Liver (tissue), 9 donors: Measurements from ENCODE around the gene KRTAP5-2. TPM values are rescaled to one million over a fixed set of nuclear protein-coding genes. Genes with fewer than 3 reads are reported as not detected.

Experiments
- DNase-seq: peaks from one replicate; pipeline ENCODE4 v3.0.0-alpha.2; 2017; ENCODE audit warnings: low spot score
- H3K27ac ChIP-seq, 2 donors: one replicate each; pipeline ENCODE4 v1.7.0; 2013; ENCODE audit warnings: inconsistent platforms in 2 of 2, low read length in 2 of 2, control low read depth in 1 of 2, low read depth in 1 of 2, mild to moderate bottlenecking in 1 of 2
- H3K27me3 ChIP-seq, 4 donors: one replicate each; pipeline versions ENCODE4 v1.6.1 to v1.7.0; 2013; ENCODE audit warnings: low read length in 3 of 4, inconsistent platforms in 1 of 4, mild to moderate bottlenecking in 1 of 4, moderate library complexity in 1 of 4; ENCODE audit not compliant: control insufficient read depth in 4 of 4, insufficient read depth in 4 of 4
- H3K36me3 ChIP-seq, 4 donors: one replicate each; pipeline versions ENCODE4 v1.6.1 to v1.7.0; 2013; ENCODE audit warnings: low read length in 3 of 4, mild to moderate bottlenecking in 3 of 4, low read depth in 1 of 4, moderate library complexity in 1 of 4; ENCODE audit not compliant: control insufficient read depth in 4 of 4, insufficient read depth in 3 of 4
- H3K4me1 ChIP-seq, 4 donors: one replicate each; pipeline versions ENCODE4 v1.6.1 to v1.7.0; 2013; ENCODE audit warnings: low read length in 3 of 4, mild to moderate bottlenecking in 3 of 4, moderate library complexity in 1 of 4; ENCODE audit not compliant: control insufficient read depth in 4 of 4, insufficient read depth in 4 of 4
- H3K4me3 ChIP-seq, 3 donors: one replicate each; pipeline versions ENCODE4 v1.6.1 to v1.7.0; 2013; ENCODE audit warnings: low read length in 3 of 3, control low read depth in 1 of 3, low read depth in 1 of 3, mild to moderate bottlenecking in 1 of 3
- H3K9ac ChIP-seq, 2 donors: one replicate each; pipeline ENCODE4 v1.7.0; 2013; ENCODE audit warnings: low read length in 2 of 2, mild to moderate bottlenecking in 2 of 2, moderate library complexity in 2 of 2, control low read depth in 1 of 2, low read depth in 1 of 2
- H3K9me3 ChIP-seq, 4 donors: one replicate each; pipeline versions ENCODE4 v1.6.1 to v1.7.0; 2013; ENCODE audit warnings: low read length in 3 of 4; ENCODE audit not compliant: control insufficient read depth in 4 of 4
- ATF3 ChIP-seq: IDR thresholded peaks from 2 replicates; pipeline ENCODE4 v1.6.1; 2016; ENCODE audit warnings: antibody characterized with exemption
- CTCF ChIP-seq: fragments of 150-350 bp; IDR thresholded peaks from 2 replicates; pipeline ENCODE4 v1.5.1; 2017; ENCODE audit warnings: improper control_type of control experiment, low read depth, low read length; ENCODE audit not compliant: missing input control
- EGR1 ChIP-seq, 2 donors: IDR thresholded peaks; 2 replicates each; pipeline ENCODE4 v1.6.1; 2016 to 2018; ENCODE audit warnings: antibody characterized with exemption in 2 of 2, low read depth in 2 of 2
- FOXA1 ChIP-seq: IDR thresholded peaks from 2 replicates; pipeline ENCODE4 v1.6.1; 2016; ENCODE audit warnings: antibody characterized with exemption
- FOXA2 ChIP-seq: IDR thresholded peaks from 2 replicates; pipeline ENCODE4 v1.6.1; 2016; ENCODE audit warnings: antibody characterized with exemption
- HNF4A ChIP-seq, 2 donors: conservative IDR thresholded peaks; 2 replicates each; pipeline ENCODE4 v1.6.1; 2016; ENCODE audit warnings: antibody characterized with exemption in 2 of 2, mild to moderate bottlenecking in 2 of 2
- HNF4G ChIP-seq: IDR thresholded peaks from 2 replicates; pipeline ENCODE4 v1.6.1; 2016; ENCODE audit warnings: antibody characterized with exemption
- JUND ChIP-seq, 2 donors: IDR thresholded peaks; 2 replicates each; pipeline ENCODE4 v1.6.1; 2016; ENCODE audit warnings: antibody characterized with exemption in 2 of 2
- NR2F2 ChIP-seq: IDR thresholded peaks from 2 replicates; pipeline ENCODE4 v1.6.1; 2016; ENCODE audit warnings: antibody characterized with exemption
- RAD21 ChIP-seq, 2 donors: IDR thresholded peaks; 2 replicates each; pipeline ENCODE4 v1.6.1; 2016; ENCODE audit warnings: antibody characterized with exemption in 2 of 2, mild to moderate bottlenecking in 2 of 2
- REST ChIP-seq: IDR thresholded peaks from 2 replicates; pipeline ENCODE4 v1.6.1; 2016; ENCODE audit warnings: antibody characterized with exemption, mild to moderate bottlenecking
- RXRA ChIP-seq, 2 donors: IDR thresholded peaks; 2 replicates each; pipeline ENCODE4 v1.6.1; 2017 to 2018; ENCODE audit warnings: antibody characterized with exemption in 2 of 2, mild to moderate bottlenecking in 1 of 2
- SP1 ChIP-seq: IDR thresholded peaks from 2 replicates; pipeline ENCODE4 v1.6.1; 2018; ENCODE audit warnings: antibody characterized with exemption, mild to moderate bottlenecking
- TAF1 ChIP-seq: conservative IDR thresholded peaks from 2 replicates; pipeline ENCODE4 v1.6.1; 2016; ENCODE audit warnings: antibody characterized with exemption, mild to moderate bottlenecking
- YY1 ChIP-seq: IDR thresholded peaks from 2 replicates; pipeline ENCODE4 v1.6.1; 2016; ENCODE audit warnings: antibody characterized with exemption, mild to moderate bottlenecking
- WGBS: extraction: QIAGEN DNeasy Blood & Tissue Kit; methylation state at CpG from one replicate; pipeline ENCODE4 v1.1.7; 2013; 5-methylcytosine and 5-hydroxymethylcytosine counted together
- polyA plus RNA-seq, 2 donors: library from polyadenylated mRNA; stranded (reverse) in 1 of 2; unstranded in 1 of 2; fragments of 200-250 nt in 1 of 2; fragments of >200 nt in 1 of 2; fragmentation: Nextera tagmentation in 1 of 2; extraction: Ambion mirVana in 1 of 2; gene quantifications; one replicate each; pipeline versions ENCODE4 v1.2.1 to v1.2.3, GENCODE V29; 2013 to 2015
- total RNA-seq, 2 donors: library from RNA; depleted of rRNA; stranded (reverse); fragments of >200 nt; gene quantifications; one replicate each; pipeline ENCODE4 v1.2.3, GENCODE V29; 2014
- TF ChIP-seq, protein P1 (sequence below): IDR thresholded peaks from 2 replicates; pipeline ENCODE4 v1.6.1; 2016; ENCODE audit warnings: antibody characterized with exemption
- TF ChIP-seq, protein P2 (sequence below): IDR thresholded peaks from 2 replicates; pipeline ENCODE4 v1.6.1; 2016; ENCODE audit warnings: antibody characterized with exemption
- donor health status: healthy.
- donor health status: healthy.
- donor health status: healthy.
- donor health status: healthy.
- donor health status: healthy.

KRTAP5-2 gene
- total and polyA plus RNA-seq, 4 donors = 0.08 TPM; not detected in 3

DNA sequence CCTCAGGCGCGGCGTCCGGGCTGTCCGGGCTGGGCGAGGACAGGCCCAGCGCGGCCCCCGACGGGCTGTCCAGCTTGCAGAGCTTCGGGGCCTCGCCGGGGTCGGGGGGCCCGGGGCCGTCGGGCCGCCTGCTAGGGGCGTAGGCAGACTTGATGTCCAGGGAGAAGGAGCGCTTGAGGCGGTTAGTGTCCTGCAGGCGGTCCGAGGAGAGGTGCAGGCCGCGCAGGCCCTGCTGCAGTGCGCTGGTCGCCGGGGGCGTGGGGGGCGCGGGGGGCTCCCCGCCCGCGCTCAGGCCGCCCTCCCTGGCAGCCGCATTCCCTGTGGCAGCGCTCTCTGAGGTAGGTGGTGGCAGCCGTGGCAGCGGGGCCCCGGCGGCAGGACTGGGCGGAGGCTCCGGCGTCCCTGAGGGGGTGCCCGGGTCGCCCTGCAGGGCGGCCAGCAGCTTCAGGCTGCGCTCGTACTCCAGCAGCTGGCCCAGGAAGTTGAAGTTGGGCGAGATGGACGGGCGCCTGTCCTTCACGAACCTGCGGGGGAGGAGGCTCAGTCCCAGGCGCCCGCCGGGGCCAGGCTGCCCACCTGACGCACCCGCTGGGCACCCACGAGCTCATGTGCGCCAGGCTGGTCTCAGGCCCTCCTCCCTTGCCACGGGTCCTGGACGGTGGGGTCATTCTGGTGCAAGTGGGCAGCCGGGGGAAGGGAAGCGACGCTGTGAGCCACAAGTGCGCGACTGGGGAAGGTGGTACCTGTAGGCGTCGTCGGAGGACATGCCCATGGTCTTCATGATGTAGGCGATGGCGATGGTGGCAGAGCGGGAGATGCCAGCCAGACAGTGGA, 40.8 kb downstream of the KRTAP5-2 start:
- Histone ChIP-seq H3K36me3 (no peaks in the 10 kb centered on the region), H3K9me3 (no peaks in the 10 kb centered on the region), H3K4me3 (no peak overlapping the region), H3K4me1 (peaks cover 3 to 23% (median 14%) of the 10 kb centered on the region in 4 donors), H3K9ac (no peak overlapping the region), H3K27ac (no peak overlapping the region), H3K27me3 (no peaks in the 10 kb centered on the region)
- no peak for DNase-seq
- 84% methylated on average over 74 of the region's 74 CpGs for WGBS
- TF ChIP-seq HNF4G = no peak
- TF ChIP-seq FOXA2 = no peak
- TF ChIP-seq NR2F2 = no peak
- no peak for TF ChIP-seq ATF3
- no peak for TF ChIP-seq CTCF
- TF ChIP-seq, protein P1, sequence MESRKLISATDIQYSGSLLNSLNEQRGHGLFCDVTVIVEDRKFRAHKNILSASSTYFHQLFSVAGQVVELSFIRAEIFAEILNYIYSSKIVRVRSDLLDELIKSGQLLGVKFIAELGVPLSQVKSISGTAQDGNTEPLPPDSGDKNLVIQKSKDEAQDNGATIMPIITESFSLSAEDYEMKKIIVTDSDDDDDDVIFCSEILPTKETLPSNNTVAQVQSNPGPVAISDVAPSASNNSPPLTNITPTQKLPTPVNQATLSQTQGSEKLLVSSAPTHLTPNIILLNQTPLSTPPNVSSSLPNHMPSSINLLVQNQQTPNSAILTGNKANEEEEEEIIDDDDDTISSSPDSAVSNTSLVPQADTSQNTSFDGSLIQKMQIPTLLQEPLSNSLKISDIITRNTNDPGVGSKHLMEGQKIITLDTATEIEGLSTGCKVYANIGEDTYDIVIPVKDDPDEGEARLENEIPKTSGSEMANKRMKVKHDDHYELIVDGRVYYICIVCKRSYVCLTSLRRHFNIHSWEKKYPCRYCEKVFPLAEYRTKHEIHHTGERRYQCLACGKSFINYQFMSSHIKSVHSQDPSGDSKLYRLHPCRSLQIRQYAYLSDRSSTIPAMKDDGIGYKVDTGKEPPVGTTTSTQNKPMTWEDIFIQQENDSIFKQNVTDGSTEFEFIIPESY = no peak
- no peak for TF ChIP-seq YY1

GRCh38 chr11:1556278-1556902, 41.7 kb downstream of the KRTAP5-2 start:
- 55% methylated on average over 63 of the region's 63 CpGs for WGBS
- no peak for DNase-seq
- Histone ChIP-seq H3K36me3 (no peaks in the 10 kb centered on the region), H3K9ac (no peak overlapping the region), H3K27ac (no peak overlapping the region), H3K4me3 (no peak overlapping the region), H3K4me1 (peaks cover 3 to 23% (median 14%) of the 10 kb centered on the region in 4 donors), H3K9me3 (no peaks in the 10 kb centered on the region), H3K27me3 (no peaks in the 10 kb centered on the region)
- TF ChIP-seq JUND (IDR thresholded peaks at IDR 0.05) (no peak), NR2F2 (no peak), REST (no peak), CTCF (no peak), SP1 (no peak), RXRA (IDR thresholded peaks at IDR 0.05) (no peak), TAF1 (no peak), HNF4A (conservative IDR thresholded peaks at IDR 0.05) (no peak), ATF3 (no peak), FOXA2 (no peak), YY1 (no peak), RAD21 (IDR thresholded peaks at IDR 0.05) (no peak), EGR1 (IDR thresholded peaks at IDR 0.05; ENCODE audit: low read depth in 2 of 2) (no peak), HNF4G (no peak), FOXA1 (no peak)
- TF ChIP-seq, protein P1 = no peak
- TF ChIP-seq, protein P2, sequence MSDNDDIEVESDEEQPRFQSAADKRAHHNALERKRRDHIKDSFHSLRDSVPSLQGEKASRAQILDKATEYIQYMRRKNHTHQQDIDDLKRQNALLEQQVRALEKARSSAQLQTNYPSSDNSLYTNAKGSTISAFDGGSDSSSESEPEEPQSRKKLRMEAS = no peak
